HG02678 (cell line): ENCODE measurements around the gene TARS3.
"Not testable (repeated sequence)": the region's sequence is repeated elsewhere in the genome, so short reads cannot be mapped to it uniquely, and the experiment has no call there.

Source experiments
- ATAC-seq: cut with Tn5 transposase; IDR thresholded peaks from one replicate; pipeline ENCODE4 v1.9.1; 2021; ENCODE audit warnings: mild to moderate bottlenecking, moderate library complexity; ENCODE audit not compliant: unreplicated experiment

The TARS3 gene

GRCh38 chr15:101657171-101657570 lies 67.1 kb downstream of the TARS3 start:
- ATAC-seq = no peak

- ATAC-seq = not testable (repeated sequence)
Observed at GRCh38 chr15:101654624-101655337, 69.5 kb downstream of the TARS3 start.

GRCh38 chr15:101654171-101654570 lies 70.1 kb downstream of the TARS3 start:
- no peak for ATAC-seq

GRCh38 chr15:101652786-101653430 lies 71.4 kb downstream of the TARS3 start:
- ATAC-seq = no peak

- ATAC-seq = peak; percentile 87
Observed at GRCh38 chr15:101652098-101652785, 72.0 kb downstream of the TARS3 start, which contains the start of gene TM2D3. Gene TM2D3, minus strand, starts transcription at chr15:101652381. Its CDS starts 20 bp downstream, at chr15:101652361.

GRCh38 chr15:101651554-101652097 lies 72.6 kb downstream of the TARS3 start:
- peak; percentile 53 for ATAC-seq

GRCh38 chr15:101650145-101650544 lies 74.1 kb downstream of the TARS3 start:
- ATAC-seq = no peak

GRCh38 chr15:101648356-101648755 lies 75.9 kb downstream of the TARS3 start:
- no peak for ATAC-seq

- no peak for ATAC-seq
Observed at GRCh38 chr15:101647251-101647650, 77.0 kb downstream of the TARS3 start.

GRCh38 chr15:101646672-101647071 lies 77.6 kb downstream of the TARS3 start:
- no peak for ATAC-seq

GRCh38 chr15:101642361-101642760 lies 81.9 kb downstream of the TARS3 start:
- no peak for ATAC-seq

- no peak for ATAC-seq
Observed at GRCh38 chr15:101641894-101642293, 82.4 kb downstream of the TARS3 start.

GRCh38 chr15:101641129-101641764 lies 83.0 kb downstream of the TARS3 start:
- peak; percentile 55 for ATAC-seq

- no peak for ATAC-seq
Observed at GRCh38 chr15:101639667-101640066, 84.6 kb downstream of the TARS3 start.

- no peak for ATAC-seq
Observed at GRCh38 chr15:101637919-101638318, 86.4 kb downstream of the TARS3 start.

- ATAC-seq = no peak
Observed at GRCh38 chr15:101637516-101637915, 86.8 kb downstream of the TARS3 start.

GRCh38 chr15:101637038-101637437 lies 87.2 kb downstream of the TARS3 start:
- no peak for ATAC-seq

- ATAC-seq = no peak
Observed at GRCh38 chr15:101635944-101636727, 88.1 kb downstream of the TARS3 start.

- ATAC-seq = no peak
Observed at GRCh38 chr15:101633356-101633755, 90.9 kb downstream of the TARS3 start.

GRCh38 chr15:101626729-101627128 lies 97.5 kb downstream of the TARS3 start:
- ATAC-seq = not testable (repeated sequence)
